Keratinocyte (primary cell): ENCODE data around the gene CACNB3. TPM values are rescaled to one million over a fixed set of nuclear protein-coding genes. Genes with fewer than 3 reads are reported as not detected.

Source experiments
- DNase-seq: peaks from one replicate; pipeline ENCODE4 v3.0.0-alpha.2; 2011; ENCODE audit warnings: low read depth, missing footprints, low spot score
- FAIRE-seq: peaks from 2 replicates; lab custom pipeline; 2011; peaks lifted over from hg19 to GRCh38; lab: Jason Lieb, UNC
- H2AFZ ChIP-seq: 2 replicates; pipeline ENCODE4 v1.6.0; 2012; ENCODE audit warnings: low read length, control low read depth, inconsistent platforms; ENCODE audit not compliant: control insufficient read depth
- H3K27ac ChIP-seq: 2 replicates; pipeline ENCODE4 v1.5.1; 2011; ENCODE audit warnings: low read length; ENCODE audit not compliant: control insufficient read depth, insufficient read depth
- H3K27me3 ChIP-seq: 3 replicates; pipeline ENCODE4 v1.6.0; 2011; ENCODE audit warnings: low read length; ENCODE audit not compliant: control insufficient read depth, insufficient read depth; ENCODE audit errors: extremely low read depth
- H3K36me3 ChIP-seq, 2 experiments: 2 replicates in 1 of 2; 3 replicates in 1 of 2; pipeline ENCODE4 v1.5.1; 2011; ENCODE audit warnings: low read length in 2 of 2, mild to moderate bottlenecking in 1 of 2; ENCODE audit not compliant: control insufficient read depth in 2 of 2, insufficient read depth in 2 of 2; ENCODE audit errors: extremely low read depth in 1 of 2
- H3K4me1 ChIP-seq: 3 replicates; pipeline ENCODE4 v1.5.1; 2011; ENCODE audit warnings: low read length; ENCODE audit not compliant: control insufficient read depth, insufficient read depth; ENCODE audit errors: extremely low read depth
- H3K4me2 ChIP-seq: 3 replicates; pipeline ENCODE4 v1.6.0; 2011; ENCODE audit warnings: low read depth, low read length; ENCODE audit not compliant: control insufficient read depth, insufficient read depth; ENCODE audit errors: extremely low read depth
- H3K4me3 ChIP-seq, 3 experiments: fragments of 200-600 bp in 1 of 3; sonication (generic) in 1 of 3; 2 replicates in 2 of 3; 3 replicates in 1 of 3; pipeline ENCODE4 v1.5.1; 2011 to 2016; ENCODE audit warnings: low read length in 3 of 3, mild to moderate bottlenecking in 3 of 3, control low read depth in 2 of 3, inconsistent platforms in 1 of 3, low read depth in 1 of 3, mixed read lengths in 1 of 3, mixed run types in 1 of 3, moderate library complexity in 1 of 3; ENCODE audit not compliant: control insufficient read depth in 2 of 3, insufficient read depth in 2 of 3; ENCODE audit errors: extremely low read depth in 1 of 3
- H3K79me2 ChIP-seq: 2 replicates; pipeline ENCODE4 v1.6.0; 2012; ENCODE audit warnings: low read length; ENCODE audit not compliant: control insufficient read depth, insufficient read depth
- H3K9ac ChIP-seq: 3 replicates; pipeline ENCODE4 v1.6.0; 2011; ENCODE audit warnings: low read length; ENCODE audit not compliant: control insufficient read depth, insufficient read depth; ENCODE audit errors: extremely low read depth
- H3K9me1 ChIP-seq: 3 replicates; pipeline ENCODE4 v1.6.0; 2011; ENCODE audit warnings: low read length; ENCODE audit not compliant: control insufficient read depth, insufficient read depth; ENCODE audit errors: extremely low read depth
- H3K9me3 ChIP-seq: 2 replicates; pipeline ENCODE4 v1.5.1; 2012; ENCODE audit warnings: low read depth, low read length; ENCODE audit not compliant: control insufficient read depth
- H4K20me1 ChIP-seq: 3 replicates; pipeline ENCODE4 v1.6.0; 2011; ENCODE audit warnings: low read length; ENCODE audit not compliant: control insufficient read depth, insufficient read depth; ENCODE audit errors: extremely low read depth
- CTCF ChIP-seq, 3 experiments: IDR thresholded peaks in 1 of 3; conservative IDR thresholded peaks in 1 of 3; optimal IDR thresholded peaks in 1 of 3; 2 replicates in 2 of 3; 3 replicates in 1 of 3; pipeline versions ENCODE3 to v1.5.1; 2011; ENCODE audit warnings: low read length in 3 of 3, mild to moderate bottlenecking in 3 of 3, moderate library complexity in 2 of 3, control low read depth in 1 of 3, inconsistent platforms in 1 of 3; ENCODE audit not compliant: insufficient read depth in 2 of 3; ENCODE audit errors: extremely low read depth in 1 of 3
- EZH2 ChIP-seq: IDR thresholded peaks from one replicate; pipeline ENCODE4 v1.6.1; 2012; ENCODE audit warnings: inconsistent platforms, mild to moderate bottlenecking, low read length, moderate library complexity
- dilution Hi-C: fragments of 300-500 bp; cut with MboI; formaldehyde crosslinking; loops from one replicate; pipeline ENCODE4 v1.7.0; 2020; ENCODE audit warnings: low sequenced_read_pairs; ENCODE audit not compliant: extremely low pct_ligation_motif_present
- polyA plus RNA-seq, 5 experiments: library from polyadenylated mRNA; depleted of rRNA in 3 of 5; stranded (reverse) in 3 of 5; stranded (forward) in 1 of 5; unstranded in 1 of 5; fragments of >200 nt; gene quantifications; 1 replicate in 1 of 5; 2 replicates in 3 of 5; 3 replicates in 1 of 5; pipeline versions ENCODE4 v1.2.1 to v1.2.3, GENCODE V29; 2011 to 2012; ENCODE audit warnings: missing spikeins in 2 of 5, low read depth in 1 of 5, low replicate concordance in 1 of 5

CACNB3 gene
- polyA plus RNA-seq, 1 donor (not counting 4 experiments of a cell fraction or from before 2014, with no cell fraction given) = 16.1 TPM

GRCh38 chr12:48770756-48771155 is 47.5 kb upstream of the CACNB3 start:
- Histone ChIP-seq H3K79me2 (no peaks in the 10 kb centered on the region), H3K9me1 (no peaks in the 10 kb centered on the region), H3K4me2 (no peak overlapping the region), H3K9ac (no peak overlapping the region), H4K20me1 (no peaks in the 10 kb centered on the region), H3K27ac (no peak overlapping the region), H2AFZ (no peak overlapping the region), H3K4me3 (no peak overlapping the region), H3K9me3 (no peaks in the 10 kb centered on the region), H3K36me3 (peaks cover 8 to 55% of the 10 kb centered on the region in 2 experiments), H3K27me3 (no peaks in the 10 kb centered on the region), H3K4me1 (no peaks in the 10 kb centered on the region)
- FAIRE-seq (no peak), DNase-seq (no peak)
- dilution Hi-C loops = no loop called here
- no peak for TF ChIP-seq EZH2
- no peak for TF ChIP-seq CTCF (optimal IDR thresholded peaks at IDR 0.05 in 1 of 3, IDR thresholded peaks at IDR 0.05 in 1 of 3, conservative IDR thresholded peaks at IDR 0.05 in 1 of 3; ENCODE audit: extremely low read depth in 1 of 3, insufficient read depth in 2 of 3, low read length in 3 of 3)

GRCh38 chr12:48771588-48772112 is 46.6 kb upstream of the CACNB3 start:
- Histone ChIP-seq H3K4me3 (no peak overlapping the region), H2AFZ (no peak overlapping the region), H3K9me1 (no peaks in the 10 kb centered on the region), H3K27ac (no peak overlapping the region), H4K20me1 (no peaks in the 10 kb centered on the region), H3K9ac (no peak overlapping the region), H3K27me3 (no peaks in the 10 kb centered on the region), H3K9me3 (no peaks in the 10 kb centered on the region), H3K4me1 (no peaks in the 10 kb centered on the region), H3K4me2 (no peak overlapping the region), H3K36me3 (peaks cover 8 to 54% of the 10 kb centered on the region in 2 experiments), H3K79me2 (no peaks in the 10 kb centered on the region)
- DNase-seq = no peak
- no peak for FAIRE-seq
- dilution Hi-C loops = no loop called here
- no peak for TF ChIP-seq EZH2
- TF ChIP-seq CTCF (optimal IDR thresholded peaks at IDR 0.05 in 1 of 3, IDR thresholded peaks at IDR 0.05 in 1 of 3, conservative IDR thresholded peaks at IDR 0.05 in 1 of 3; ENCODE audit: extremely low read depth in 1 of 3, insufficient read depth in 2 of 3, low read length in 3 of 3) = no peak
